Gastroesophageal sphincter (tissue), 4 donors: Measurements from ENCODE around the gene WWP2. TPM values are rescaled to one million over a fixed set of nuclear protein-coding genes. Genes with fewer than 3 reads are reported as not detected.
"Not testable (repeated sequence)": the region's sequence is repeated elsewhere in the genome, so short reads cannot be mapped to it uniquely, and the experiment has no call there.

Experiments used
- ATAC-seq: fragments of 150-250 bp; one replicate; pipeline ENCODE4 v1.9.1; 2016; ENCODE audit warnings: mild to moderate bottlenecking, moderate library complexity
- H3K27ac ChIP-seq, 4 donors: fragments of 200-600 bp; sonication (generic) in 3 of 4; 1 replicate in 3 of 4; 2 replicates in 1 of 4; pipeline ENCODE4 v1.5.1; 2016 to 2019
- H3K27me3 ChIP-seq: fragments of 200-600 bp; sonication (generic); one replicate; pipeline ENCODE4 v1.5.1; 2019
- H3K36me3 ChIP-seq, 2 donors: fragments of 200-600 bp; sonication (generic); one replicate each; pipeline ENCODE4 v1.5.1; 2019; ENCODE audit warnings: control low read depth in 1 of 2
- H3K4me1 ChIP-seq, 3 donors: fragments of 200-600 bp; sonication (generic); 1 replicate in 2 of 3; 2 replicates in 1 of 3; pipeline ENCODE4 v1.5.1; 2016 to 2019; ENCODE audit warnings: control low read depth in 2 of 3
- H3K4me3 ChIP-seq, 2 donors: fragments of 200-600 bp; sonication (generic); one replicate each; pipeline ENCODE4 v1.5.1; 2019; ENCODE audit warnings: mild to moderate bottlenecking in 1 of 2, moderate library complexity in 1 of 2
- H3K9me3 ChIP-seq, 3 donors: fragments of 200-600 bp; sonication (generic); one replicate each; pipeline ENCODE4 v1.5.1; 2017 to 2019; ENCODE audit warnings: control low read depth in 2 of 3
- CTCF ChIP-seq, 4 experiments: fragments of 200-600 bp in 2 of 4; fragments of 450-650 bp in 2 of 4; sonication (generic) in 1 of 4; IDR thresholded peaks; one replicate each; pipeline ENCODE4 v1.5.1; 2017 to 2019; ENCODE audit warnings: antibody characterized with exemption in 4 of 4, mild to moderate bottlenecking in 2 of 4, moderate library complexity in 2 of 4
- EP300 ChIP-seq: sonication (generic); formaldehyde crosslinking; IDR thresholded peaks from one replicate; pipeline ENCODE4 v1.6.1; 2017; ENCODE audit warnings: antibody characterized with exemption, mild to moderate bottlenecking
- POLR2A ChIP-seq, 2 donors: fragments of 450-650 bp; IDR thresholded peaks; one replicate each; pipeline ENCODE4 v1.6.1; 2017; ENCODE audit warnings: antibody characterized with exemption in 2 of 2, mild to moderate bottlenecking in 2 of 2, moderate library complexity in 1 of 2
- POLR2AphosphoS5 ChIP-seq: sonication (generic); formaldehyde crosslinking; IDR thresholded peaks from one replicate; pipeline ENCODE4 v1.6.1; 2017; ENCODE audit warnings: antibody characterized with exemption
- WGBS, 2 donors: methylation state at CpG; one replicate each; pipeline ENCODE4 v1.1.5; 2018; ENCODE audit warnings: low coverage in 1 of 2; 5-methylcytosine and 5-hydroxymethylcytosine counted together
- total RNA-seq, 4 donors: library from RNA; depleted of rRNA; stranded (reverse); fragments of >200 nt; gene quantifications; one replicate each; pipeline ENCODE4 v1.1.0, GENCODE V29; 2016

Gene WWP2
- total RNA-seq, 4 donors from 2014 or later, result 23.4 to 31.9 (median 28.8) TPM

- Histone ChIP-seq H3K9me3 (no peaks in the 10 kb centered on the region), H3K27ac (peak overlapping the region in 3 of 4 donors; percentile 61 to 75 (median 73)), H3K27me3 (no peaks in the 10 kb centered on the region), H3K36me3 (peaks cover 0 to 6% of the 10 kb centered on the region in 2 donors), H3K4me3 (peak overlapping the region in 1 of 2 donors; percentile 25), H3K4me1 (peaks cover 0 to 49% (median 0%) of the 10 kb centered on the region in 3 donors)
- ATAC-seq, result peak; percentile 54
- no peak for TF ChIP-seq POLR2AphosphoS5
- no peak for TF ChIP-seq CTCF (IDR thresholded peaks at IDR 0.05)
- TF ChIP-seq POLR2A (IDR thresholded peaks at IDR 0.05), result no peak
- no peak for TF ChIP-seq EP300
- WGBS, 2 donors, result 27 to 61% methylated on average over 6 to 9 of the region's 15 CpGs
These were observed 58.9 kb downstream of the WWP2 start for GRCh38 chr16:69820926-69821541.

GRCh38 chr16:69821844-69822173 is 59.7 kb downstream of the WWP2 start:
- 89 to 91% methylated on average over 3 to 6 of the region's 6 CpGs for WGBS, 2 donors
- Histone ChIP-seq H3K27me3 (no peaks in the 10 kb centered on the region), H3K4me3 (no peak overlapping the region), H3K36me3 (peaks cover 0 to 6% of the 10 kb centered on the region in 2 donors), H3K27ac (peak overlapping the region in 2 of 4 donors; percentile 73 to 75), H3K4me1 (peaks cover 0 to 50% (median 0%) of the 10 kb centered on the region in 3 donors), H3K9me3 (no peaks in the 10 kb centered on the region)
- no peak for ATAC-seq
- TF ChIP-seq POLR2A (IDR thresholded peaks at IDR 0.05) (no peak), EP300 (no peak), POLR2AphosphoS5 (no peak), CTCF (IDR thresholded peaks at IDR 0.05) (no peak)

GRCh38 chr16:69822174-69822935 is 60.2 kb downstream of the WWP2 start:
- Histone ChIP-seq H3K9me3 (no peaks in the 10 kb centered on the region), H3K27ac (peak overlapping the region in 2 of 4 donors; percentile 73 to 75), H3K4me1 (peaks cover 0 to 55% (median 0%) of the 10 kb centered on the region in 3 donors), H3K27me3 (no peaks in the 10 kb centered on the region), H3K36me3 (peaks cover 0 to 6% of the 10 kb centered on the region in 2 donors), H3K4me3 (no peak overlapping the region)
- TF ChIP-seq EP300 (no peak), POLR2AphosphoS5 (no peak), CTCF (IDR thresholded peaks at IDR 0.05) (no peak), POLR2A (IDR thresholded peaks at IDR 0.05) (no peak)
- WGBS, 2 donors, result 83 to 92% methylated on average over 6 to 7 of the region's 11 CpGs
- no peak for ATAC-seq

GRCh38 chr16:69823831-69824563 is 61.9 kb downstream of the WWP2 start:
- Histone ChIP-seq H3K27me3 (no peaks in the 10 kb centered on the region), H3K36me3 (peaks cover 0 to 1% of the 10 kb centered on the region in 2 donors), H3K4me3 (no peak overlapping the region), H3K4me1 (peaks cover 0 to 61% (median 0%) of the 10 kb centered on the region in 3 donors), H3K9me3 (no peaks in the 10 kb centered on the region), H3K27ac (peak overlapping the region in 3 of 4 donors; percentile 68 to 78 (median 74))
- WGBS, 2 donors, result 48 to 82% methylated on average over 3 to 7 of the region's 10 CpGs
- peak; percentile 48 for TF ChIP-seq POLR2AphosphoS5
- no peak for TF ChIP-seq POLR2A (IDR thresholded peaks at IDR 0.05)
- ATAC-seq, result peak; percentile 79

GRCh38 chr16:69824564-69825142 is 62.5 kb downstream of the WWP2 start:
- H3K27me3 ChIP-seq, ATAC-seq, H3K9me3 ChIP-seq, H3K36me3 ChIP-seq, H3K4me3 ChIP-seq: not testable (repeated sequence)
- H3K4me1 ChIP-seq, result peaks cover 0 to 61% (median 0%) of the 10 kb centered on the region in 3 donors
- WGBS, 2 donors, result 88 to 95% methylated on average over 3 to 4 of the region's 4 CpGs
- peak overlapping the region in 2 of 4 donors; percentile 68 to 74 for H3K27ac ChIP-seq
